HPDE6-E6E7 (cell line): ENCODE measurements around the gene KCNJ18.
"Not testable (repeated sequence)": the region's sequence is repeated elsewhere in the genome, so short reads cannot be mapped to it uniquely, and the experiment has no call there.

Experiments used
- DNase-seq: peaks from one replicate; pipeline ENCODE4 v3.0.0; 2011; ENCODE audit warnings: missing footprints; ENCODE audit errors: extremely low spot score

Gene KCNJ18

GRCh38 chr17:21702940-21703640, 10.8 kb downstream of the KCNJ18 start:
- not testable (repeated sequence) for DNase-seq

GRCh38 chr17:21703891-21704872, 11.9 kb downstream of the KCNJ18 start:
- not testable (repeated sequence) for DNase-seq

GRCh38 chr17:21705021-21705601, 12.8 kb downstream of the KCNJ18 start:
- DNase-seq: no peak

GRCh38 chr17:21705746-21706145, 13.4 kb downstream of the KCNJ18 start:
- not testable (repeated sequence) for DNase-seq

- DNase-seq: not testable (repeated sequence)
These were observed 14.2 kb downstream of the KCNJ18 start for GRCh38 chr17:21706546-21706945.

- DNase-seq: not testable (repeated sequence)
These were observed 14.8 kb downstream of the KCNJ18 start for GRCh38 chr17:21707131-21707530.

GRCh38 chr17:21707711-21708611, 15.6 kb downstream of the KCNJ18 start:
- not testable (repeated sequence) for DNase-seq

- not testable (repeated sequence) for DNase-seq
These were observed 16.6 kb downstream of the KCNJ18 start for GRCh38 chr17:21708612-21709535.

- DNase-seq: not testable (repeated sequence)
These were observed 17.7 kb downstream of the KCNJ18 start for GRCh38 chr17:21709994-21710393.

- DNase-seq: not testable (repeated sequence)
These were observed 18.2 kb downstream of the KCNJ18 start for GRCh38 chr17:21710486-21710885.

GRCh38 chr17:21711182-21711581, 18.9 kb downstream of the KCNJ18 start:
- DNase-seq: no peak

- not testable (repeated sequence) for DNase-seq
These were observed 20.7 kb downstream of the KCNJ18 start for GRCh38 chr17:21713020-21713419.

- DNase-seq: not testable (repeated sequence)
These were observed 21.3 kb downstream of the KCNJ18 start for GRCh38 chr17:21713631-21714030.

- DNase-seq: not testable (repeated sequence)
These were observed 22.4 kb downstream of the KCNJ18 start for GRCh38 chr17:21714676-21715075.

- DNase-seq: not testable (repeated sequence)
These were observed 23.6 kb downstream of the KCNJ18 start for GRCh38 chr17:21715877-21716276.

- not testable (repeated sequence) for DNase-seq
These were observed 26.6 kb downstream of the KCNJ18 start for GRCh38 chr17:21718971-21719370.

GRCh38 chr17:21719511-21720226, 27.3 kb downstream of the KCNJ18 start:
- not testable (repeated sequence) for DNase-seq

- DNase-seq: not testable (repeated sequence)
These were observed 28.2 kb downstream of the KCNJ18 start for GRCh38 chr17:21720566-21720965.

GRCh38 chr17:21722268-21722667, 29.9 kb downstream of the KCNJ18 start:
- DNase-seq: not testable (repeated sequence)
